HepG2 (cell line): Measurements from ENCODE around the gene WDR83. TPM values are rescaled to one million over a fixed set of nuclear protein-coding genes. Genes with fewer than 3 reads are reported as not detected.

Experiments
- BORCS8-MEF2B ChIP-seq: sonication (generic); formaldehyde crosslinking; IDR thresholded peaks from 2 replicates; pipeline ENCODE4 v1.8.0; 2022; ENCODE audit warnings: mild to moderate bottlenecking, missing genetic modification reagents
- CBX1 ChIP-seq: IDR thresholded peaks from one replicate; pipeline ENCODE4 v1.6.1; 2016; ENCODE audit warnings: antibody characterized with exemption, low read depth
- DR1 ChIP-seq: sonication (generic); formaldehyde crosslinking; IDR thresholded peaks from 2 replicates; pipeline ENCODE4 v1.8.0; 2021; ENCODE audit warnings: mild to moderate bottlenecking, missing genetic modification reagents, inconsistent platforms
- DZIP1 ChIP-seq: sonication (generic); formaldehyde crosslinking; IDR thresholded peaks from 2 replicates; pipeline ENCODE4 v1.5.0; 2020; ENCODE audit warnings: mild to moderate bottlenecking, missing genetic modification reagents
- ERF ChIP-seq: IDR thresholded peaks from 2 replicates; pipeline ENCODE4 v1.6.1; 2018; ENCODE audit warnings: missing biosample characterization, missing genetic modification reagents
- FOXO1 ChIP-seq: sonication (generic); formaldehyde crosslinking; IDR thresholded peaks from 2 replicates; pipeline ENCODE4 v1.4.0; 2020; ENCODE audit warnings: missing genetic modification reagents
- HNRNPLL ChIP-seq: fragments of 200-400 bp; formaldehyde crosslinking; IDR thresholded peaks from 2 replicates; pipeline ENCODE4 v1.6.1; 2017; ENCODE audit warnings: mild to moderate bottlenecking, low read depth, low read length; ENCODE audit not compliant: poor library complexity, severe bottlenecking
- KLF15 ChIP-seq: sonication (generic); formaldehyde crosslinking; IDR thresholded peaks from 2 replicates; pipeline ENCODE4 v1.8.1; 2023; ENCODE audit warnings: borderline replicate concordance, mild to moderate bottlenecking, inconsistent platforms, missing genetic modification reagents, mixed read lengths
- MIER2 ChIP-seq: IDR thresholded peaks from 2 replicates; pipeline ENCODE4 v1.6.1; 2016; ENCODE audit warnings: missing biosample characterization, missing genetic modification reagents
- SKI ChIP-seq: fragments of 450-650 bp; IDR thresholded peaks from one replicate; pipeline ENCODE4 v1.6.1; 2018; ENCODE audit warnings: mild to moderate bottlenecking; ENCODE audit not compliant: partially characterized antibody
- TAF1 ChIP-seq: sonication (generic); formaldehyde crosslinking; IDR thresholded peaks from 2 replicates; pipeline ENCODE4 v1.4.0; 2020; ENCODE audit warnings: missing genetic modification reagents
- TBP ChIP-seq: sonication (generic); formaldehyde crosslinking; IDR thresholded peaks from 2 replicates; pipeline ENCODE4 v1.5.0; 2020; ENCODE audit warnings: missing genetic modification reagents
- ZBTB26 ChIP-seq: IDR thresholded peaks from 2 replicates; pipeline ENCODE4 v1.6.1; 2016; ENCODE audit warnings: missing compliant biosample characterization, missing genetic modification reagents, borderline replicate concordance
- ZC3H13 ChIP-seq: sonication (generic); formaldehyde crosslinking; IDR thresholded peaks from 2 replicates; pipeline ENCODE4 v1.8.1; 2023; ENCODE audit warnings: mild to moderate bottlenecking, missing genetic modification reagents, moderate library complexity
- ZFYVE20 ChIP-seq: sonication (generic); formaldehyde crosslinking; IDR thresholded peaks from 2 replicates; pipeline ENCODE4 v1.8.0; 2023; ENCODE audit warnings: low read depth, mild to moderate bottlenecking, moderate library complexity, missing genetic modification reagents, borderline replicate concordance
- ZNF550 ChIP-seq: sonication (generic); formaldehyde crosslinking; IDR thresholded peaks from 2 replicates; pipeline ENCODE4 v1.4.0; 2020; ENCODE audit warnings: mild to moderate bottlenecking, missing genetic modification reagents, borderline replicate concordance
- polyA plus RNA-seq, 8 experiments: library from polyadenylated mRNA; depleted of rRNA in 3 of 8; stranded (reverse) in 7 of 8; unstranded in 1 of 8; fragments of >200 nt; fragmentation: Illumina TruSeq in 4 of 8; extraction: Trizol in 4 of 8; gene quantifications; 2 replicates each; pipeline versions ENCODE4 v1.2.1 to v1.2.3, GENCODE V29; 2011 to 2016; ENCODE audit warnings: low read depth in 4 of 8, missing spikeins in 1 of 8, mixed read lengths in 1 of 8; ENCODE audit not compliant: insufficient read depth in 1 of 8
- total RNA-seq, 5 experiments: library from RNA; depleted of rRNA; stranded (reverse); fragments of >200 nt; fragmentation: Illumina TruSeq; extraction: Trizol; gene quantifications; 2 replicates each; pipeline ENCODE4 v1.2.3, GENCODE V29; 2016; ENCODE audit warnings: low read depth in 1 of 5
- TF ChIP-seq, protein P1 (sequence below): sonication (generic); formaldehyde crosslinking; IDR thresholded peaks from 2 replicates; pipeline ENCODE4 v1.5.0; 2020; ENCODE audit warnings: missing genetic modification reagents, mild to moderate bottlenecking, borderline replicate concordance
- TF ChIP-seq, protein P2 (sequence below): sonication (generic); formaldehyde crosslinking; IDR thresholded peaks from 2 replicates; pipeline ENCODE4 v1.4.0; 2020; ENCODE audit warnings: missing genetic modification reagents, borderline replicate concordance

Gene WDR83
- total and polyA plus RNA-seq, 2 of the 13 experiments (the other 11 are each of a cell fraction or from before 2014, with no cell fraction given): 4.5 to 10.7 TPM

DNA sequence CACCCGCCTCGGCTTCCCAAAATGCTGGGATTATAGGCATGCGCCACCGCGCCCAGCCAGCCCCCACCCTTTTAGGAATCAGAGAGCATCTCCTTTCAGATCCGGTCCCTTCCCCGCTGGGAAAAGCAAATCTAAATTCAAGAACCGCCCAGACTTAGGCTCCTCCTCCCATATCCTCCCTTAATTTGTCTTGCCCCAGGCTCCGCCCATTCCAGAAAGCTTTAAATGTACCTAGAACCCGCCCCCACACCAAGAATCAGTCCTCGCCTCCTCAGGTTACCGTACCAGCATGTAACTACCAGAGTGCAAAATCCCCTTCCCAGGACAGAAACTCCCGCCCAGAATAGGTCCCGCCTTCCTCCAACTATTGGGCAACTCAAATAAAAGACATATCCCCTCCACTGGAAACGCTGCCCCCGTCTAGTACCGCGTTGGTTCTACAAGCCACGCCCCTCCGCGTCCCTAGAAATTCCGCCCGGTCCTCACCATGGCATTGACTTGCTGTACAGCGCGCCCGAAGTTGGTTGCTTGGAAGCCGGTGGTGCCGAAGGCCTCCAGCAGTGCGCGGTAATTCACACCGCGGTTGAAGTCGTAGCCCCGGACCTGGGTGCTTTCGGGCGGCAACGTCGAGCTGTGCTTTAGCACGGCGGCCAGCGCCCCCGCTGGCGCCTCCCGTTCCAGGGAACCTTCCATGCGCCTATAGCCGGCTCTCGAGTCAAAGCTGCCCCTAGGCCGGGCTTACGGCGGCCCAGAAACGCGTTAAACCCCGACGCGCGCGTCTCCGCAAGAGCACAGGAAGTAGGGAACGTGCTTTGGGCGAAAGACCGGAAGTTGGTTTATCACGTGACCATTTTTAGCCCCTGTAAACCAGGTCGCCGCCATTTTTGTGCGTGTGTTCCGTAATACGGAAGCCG lies 14.7 kb downstream of the WDR83 start, which contains the start of gene DHPS (continued):
- TF ChIP-seq SKI (no peak), DZIP1 (no peak), CBX1 (no peak), ZBTB26 (CRISPR knock-in tag) (peak; percentile 40; the same call in 1 of the 2 replicates), FOXO1 (CRISPR knock-in tag) (peak; percentile 30; the same call in 1 of the 2 replicates), ZC3H13 (CRISPR knock-in tag) (0 out of 2 replicates have a peak, but pooled peaks have one; percentile 75), ZNF550 (CRISPR knock-in tag) (no peak), HNRNPLL (peak; percentile 67), BORCS8-MEF2B (CRISPR knock-in tag) (peak; percentile 52), TBP (CRISPR knock-in tag) (0 out of 2 replicates have a peak, but pooled peaks have one; percentile 35), TAF1 (CRISPR knock-in tag) (peak; percentile 83), ERF (CRISPR knock-in tag) (no peak; the same call in 1 of the 2 replicates), ZFYVE20 (CRISPR knock-in tag) (no peak), KLF15 (CRISPR knock-in tag) (0 out of 2 replicates have a peak, but pooled peaks have one; percentile 29), MIER2 (CRISPR knock-in tag) (no peak), DR1 (CRISPR knock-in tag) (peak; percentile 88)
- TF ChIP-seq, protein P1, sequence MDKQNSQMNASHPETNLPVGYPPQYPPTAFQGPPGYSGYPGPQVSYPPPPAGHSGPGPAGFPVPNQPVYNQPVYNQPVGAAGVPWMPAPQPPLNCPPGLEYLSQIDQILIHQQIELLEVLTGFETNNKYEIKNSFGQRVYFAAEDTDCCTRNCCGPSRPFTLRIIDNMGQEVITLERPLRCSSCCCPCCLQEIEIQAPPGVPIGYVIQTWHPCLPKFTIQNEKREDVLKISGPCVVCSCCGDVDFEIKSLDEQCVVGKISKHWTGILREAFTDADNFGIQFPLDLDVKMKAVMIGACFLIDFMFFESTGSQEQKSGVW (CRISPR knock-in tag): no peak
- TF ChIP-seq, protein P2, sequence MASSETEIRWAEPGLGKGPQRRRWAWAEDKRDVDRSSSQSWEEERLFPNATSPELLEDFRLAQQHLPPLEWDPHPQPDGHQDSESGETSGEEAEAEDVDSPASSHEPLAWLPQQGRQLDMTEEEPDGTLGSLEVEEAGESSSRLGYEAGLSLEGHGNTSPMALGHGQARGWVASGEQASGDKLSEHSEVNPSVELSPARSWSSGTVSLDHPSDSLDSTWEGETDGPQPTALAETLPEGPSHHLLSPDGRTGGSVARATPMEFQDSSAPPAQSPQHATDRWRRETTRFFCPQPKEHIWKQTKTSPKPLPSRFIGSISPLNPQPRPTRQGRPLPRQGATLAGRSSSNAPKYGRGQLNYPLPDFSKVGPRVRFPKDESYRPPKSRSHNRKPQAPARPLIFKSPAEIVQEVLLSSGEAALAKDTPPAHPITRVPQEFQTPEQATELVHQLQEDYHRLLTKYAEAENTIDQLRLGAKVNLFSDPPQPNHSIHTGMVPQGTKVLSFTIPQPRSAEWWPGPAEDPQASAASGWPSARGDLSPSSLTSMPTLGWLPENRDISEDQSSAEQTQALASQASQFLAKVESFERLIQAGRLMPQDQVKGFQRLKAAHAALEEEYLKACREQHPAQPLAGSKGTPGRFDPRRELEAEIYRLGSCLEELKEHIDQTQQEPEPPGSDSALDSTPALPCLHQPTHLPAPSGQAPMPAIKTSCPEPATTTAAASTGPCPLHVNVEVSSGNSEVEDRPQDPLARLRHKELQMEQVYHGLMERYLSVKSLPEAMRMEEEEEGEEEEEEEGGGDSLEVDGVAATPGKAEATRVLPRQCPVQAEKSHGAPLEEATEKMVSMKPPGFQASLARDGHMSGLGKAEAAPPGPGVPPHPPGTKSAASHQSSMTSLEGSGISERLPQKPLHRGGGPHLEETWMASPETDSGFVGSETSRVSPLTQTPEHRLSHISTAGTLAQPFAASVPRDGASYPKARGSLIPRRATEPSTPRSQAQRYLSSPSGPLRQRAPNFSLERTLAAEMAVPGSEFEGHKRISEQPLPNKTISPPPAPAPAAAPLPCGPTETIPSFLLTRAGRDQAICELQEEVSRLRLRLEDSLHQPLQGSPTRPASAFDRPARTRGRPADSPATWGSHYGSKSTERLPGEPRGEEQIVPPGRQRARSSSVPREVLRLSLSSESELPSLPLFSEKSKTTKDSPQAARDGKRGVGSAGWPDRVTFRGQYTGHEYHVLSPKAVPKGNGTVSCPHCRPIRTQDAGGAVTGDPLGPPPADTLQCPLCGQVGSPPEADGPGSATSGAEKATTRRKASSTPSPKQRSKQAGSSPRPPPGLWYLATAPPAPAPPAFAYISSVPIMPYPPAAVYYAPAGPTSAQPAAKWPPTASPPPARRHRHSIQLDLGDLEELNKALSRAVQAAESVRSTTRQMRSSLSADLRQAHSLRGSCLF (CRISPR knock-in tag): 0 out of 2 replicates have a peak, but pooled peaks have one; percentile 74
